WTC11 (cell line): ENCODE data around the gene SYDE2.

Source experiments
- ATF1 ChIP-seq: sonication (generic); formaldehyde crosslinking; IDR thresholded peaks from 2 replicates; pipeline ENCODE4 v1.8.1; 2023; ENCODE audit warnings: mild to moderate bottlenecking, moderate library complexity, missing genetic modification reagents
- ATF3 ChIP-seq: sonication (generic); formaldehyde crosslinking; conservative IDR thresholded peaks from 2 replicates; pipeline ENCODE4 v1.8.1; 2022; ENCODE audit warnings: mild to moderate bottlenecking, missing genetic modification reagents
- CBFB ChIP-seq: sonication (generic); formaldehyde crosslinking; IDR thresholded peaks from 2 replicates; pipeline ENCODE4 v1.8.1; 2022; ENCODE audit warnings: mild to moderate bottlenecking, low read depth, missing genetic modification reagents
- CREM ChIP-seq: sonication (generic); formaldehyde crosslinking; IDR thresholded peaks from 2 replicates; pipeline ENCODE4 v1.8.1; 2022; ENCODE audit warnings: mild to moderate bottlenecking, missing genetic modification reagents, moderate library complexity
- EMX1 ChIP-seq: fragments of 250-450 bp; sonication (Bioruptor Pico); IDR thresholded peaks from 2 replicates; pipeline ENCODE4 v1.8.0; 2021; ENCODE audit warnings: mild to moderate bottlenecking
- JUN ChIP-seq: sonication (generic); formaldehyde crosslinking; IDR thresholded peaks from 2 replicates; pipeline ENCODE4 v1.8.0; 2023; ENCODE audit warnings: mild to moderate bottlenecking, missing genetic modification reagents
- MYBL2 ChIP-seq: sonication (generic); formaldehyde crosslinking; IDR thresholded peaks from 2 replicates; pipeline ENCODE4 v1.8.1; 2023; ENCODE audit warnings: mild to moderate bottlenecking, moderate library complexity, missing genetic modification reagents
- NR1H2 ChIP-seq: sonication (generic); formaldehyde crosslinking; IDR thresholded peaks from 2 replicates; pipeline ENCODE4 v1.9.0; 2021; ENCODE audit warnings: mild to moderate bottlenecking, moderate library complexity, missing genetic modification reagents
- SP1 ChIP-seq: sonication (generic); formaldehyde crosslinking; conservative IDR thresholded peaks from 2 replicates; pipeline ENCODE4 v1.8.1; 2022; ENCODE audit warnings: missing genetic modification reagents
- USF1 ChIP-seq: sonication (generic); formaldehyde crosslinking; IDR thresholded peaks from 2 replicates; pipeline ENCODE4 v1.8.0; 2022; ENCODE audit warnings: mild to moderate bottlenecking, missing genetic modification reagents
- ZNF416 ChIP-seq: fragments of 250-450 bp; sonication (Bioruptor Pico); IDR thresholded peaks from 2 replicates; pipeline ENCODE4 v1.9.0; 2021; ENCODE audit warnings: mild to moderate bottlenecking, inconsistent platforms
- TF ChIP-seq, protein P1 (sequence below): fragments of 200-600 bp; IDR thresholded peaks from 2 replicates; pipeline ENCODE4 v1.8.0; 2022; ENCODE audit warnings: antibody characterized with exemption

DNA sequence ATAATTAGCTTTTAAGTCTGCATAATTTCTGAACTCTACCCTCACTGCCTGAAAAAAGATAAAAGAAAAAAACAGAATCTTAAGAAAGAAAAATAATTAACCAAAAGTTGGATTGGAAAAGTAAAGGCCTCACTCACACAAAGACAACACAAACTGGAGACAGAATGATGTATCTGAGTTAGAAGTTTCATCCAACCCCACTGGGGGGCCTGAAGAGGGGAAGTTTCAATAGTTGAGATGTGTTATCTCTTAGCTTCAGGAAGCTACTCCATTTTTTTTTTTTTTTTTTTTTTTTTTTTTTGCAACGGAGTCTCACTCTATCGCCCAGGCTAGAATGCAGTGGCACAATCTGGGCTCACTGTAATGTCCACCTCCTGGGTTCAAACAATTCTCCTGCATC lies 19.9 kb downstream of the SYDE2 start:
- TF ChIP-seq, protein P1, sequence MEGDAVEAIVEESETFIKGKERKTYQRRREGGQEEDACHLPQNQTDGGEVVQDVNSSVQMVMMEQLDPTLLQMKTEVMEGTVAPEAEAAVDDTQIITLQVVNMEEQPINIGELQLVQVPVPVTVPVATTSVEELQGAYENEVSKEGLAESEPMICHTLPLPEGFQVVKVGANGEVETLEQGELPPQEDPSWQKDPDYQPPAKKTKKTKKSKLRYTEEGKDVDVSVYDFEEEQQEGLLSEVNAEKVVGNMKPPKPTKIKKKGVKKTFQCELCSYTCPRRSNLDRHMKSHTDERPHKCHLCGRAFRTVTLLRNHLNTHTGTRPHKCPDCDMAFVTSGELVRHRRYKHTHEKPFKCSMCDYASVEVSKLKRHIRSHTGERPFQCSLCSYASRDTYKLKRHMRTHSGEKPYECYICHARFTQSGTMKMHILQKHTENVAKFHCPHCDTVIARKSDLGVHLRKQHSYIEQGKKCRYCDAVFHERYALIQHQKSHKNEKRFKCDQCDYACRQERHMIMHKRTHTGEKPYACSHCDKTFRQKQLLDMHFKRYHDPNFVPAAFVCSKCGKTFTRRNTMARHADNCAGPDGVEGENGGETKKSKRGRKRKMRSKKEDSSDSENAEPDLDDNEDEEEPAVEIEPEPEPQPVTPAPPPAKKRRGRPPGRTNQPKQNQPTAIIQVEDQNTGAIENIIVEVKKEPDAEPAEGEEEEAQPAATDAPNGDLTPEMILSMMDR = no peak
- TF ChIP-seq ATF1 (CRISPR knock-in tag) (no peak), NR1H2 (CRISPR knock-in tag) (no peak), JUN (no peak), CBFB (CRISPR knock-in tag) (no peak), USF1 (CRISPR knock-in tag) (no peak), SP1 (no peak), MYBL2 (CRISPR knock-in tag) (no peak), ATF3 (CRISPR knock-in tag) (no peak), EMX1 (CRISPR knock-in tag) (no peak), CREM (CRISPR knock-in tag) (no peak), ZNF416 (CRISPR knock-in tag) (no peak)
